Vagina (tissue), 2 donors: ENCODE results near the gene MKRN2.

Experiments
- CTCF ChIP-seq, 3 experiments: fragments of 450-650 bp in 2 of 3; fragments of 200-600 bp in 1 of 3; sonication (generic) in 1 of 3; IDR thresholded peaks; one replicate each; pipeline ENCODE4 v1.5.1; 2017 to 2019; ENCODE audit warnings: antibody characterized with exemption in 3 of 3, mild to moderate bottlenecking in 2 of 3, moderate library complexity in 2 of 3
- POLR2AphosphoS5 ChIP-seq, 2 donors: sonication (generic); formaldehyde crosslinking; IDR thresholded peaks; one replicate each; pipeline ENCODE4 v1.9.0; 2017; ENCODE audit warnings: antibody characterized with exemption in 2 of 2, mild to moderate bottlenecking in 2 of 2, low read depth in 1 of 2; ENCODE audit not compliant: insufficient read depth in 1 of 2

GRCh38 chr3:12516873-12517272 is 40.0 kb upstream of the MKRN2 start:
- TF ChIP-seq POLR2AphosphoS5 (IDR thresholded peaks at IDR 0.05; ENCODE audit: insufficient read depth in 1 of 2, low read depth in 1 of 2) (no peak), CTCF (IDR thresholded peaks at IDR 0.05) (no peak)
